PC-3 (cell line): ENCODE measurements around the gene PHLDB1. TPM values are rescaled to one million over a fixed set of nuclear protein-coding genes. Genes with fewer than 3 reads are reported as not detected.

Experiments
- ATAC-seq: fragments of 200-7000 bp; cut with Tn5 transposase; 2 replicates; pipeline ENCODE4 v1.9.1; 2020; ENCODE audit warnings: mild to moderate bottlenecking, moderate library complexity
- BruUV-seq: library from RNA; stranded (reverse); fragments of 400-500 nt; replicated peaks from 2 replicates; lab custom pipeline; 2021; lab: Mats Ljungman, UMichigan
- CTCF ChIA-PET: fragments of 300-600 bp; sonication (Branson Sonifier 250); formaldehyde crosslinking; loops from one replicate; lab custom pipeline; 2022; ENCODE audit warnings: antibody characterized with exemption; lab: Charles Lee
- POLR2A ChIA-PET: fragments of 300-600 bp; sonication (Branson Sonifier 250); formaldehyde crosslinking; loops from one replicate; lab custom pipeline; 2022; ENCODE audit warnings: antibody characterized with exemption; ENCODE audit not compliant: unreplicated experiment; lab: Charles Lee
- DNase-seq: peaks from one replicate; pipeline ENCODE4 v3.0.0-alpha.2; 2015
- H2AFZ ChIP-seq: fragments of 300-600 bp; sonication (generic); 2 replicates; pipeline ENCODE4 v1.6.0; 2016; ENCODE audit warnings: antibody characterized with exemption, low read length
- H3F3A ChIP-seq: fragments of 300-600 bp; sonication (generic); one replicate; pipeline ENCODE4 v1.6.0; 2017; ENCODE audit warnings: antibody characterized with exemption, low read length, control low read depth, mild to moderate bottlenecking; ENCODE audit not compliant: unreplicated experiment
- H3K27ac ChIP-seq: fragments of 300-600 bp; sonication (generic); 2 replicates; pipeline ENCODE4 v1.5.1; 2016; ENCODE audit warnings: mild to moderate bottlenecking, low read length
- H3K27me3 ChIP-seq: fragments of 300-600 bp; sonication (generic); 2 replicates; pipeline ENCODE4 v1.6.1; 2016; ENCODE audit warnings: low read length, mixed read lengths
- H3K36me3 ChIP-seq: fragments of 300-600 bp; sonication (generic); 2 replicates; pipeline ENCODE4 v1.6.1; 2016; ENCODE audit warnings: low read depth, mixed run types, low read length, mixed read lengths
- H3K4me1 ChIP-seq: fragments of 300-600 bp; sonication (generic); 2 replicates; pipeline ENCODE4 v1.5.1; 2016; ENCODE audit warnings: low read length; ENCODE audit not compliant: insufficient read depth
- H3K4me2 ChIP-seq: fragments of 300-600 bp; sonication (generic); 2 replicates; pipeline ENCODE4 v1.6.0; 2016; ENCODE audit warnings: low read length
- H3K4me3 ChIP-seq: fragments of 300-600 bp; sonication (generic); 2 replicates; pipeline ENCODE4 v1.5.1; 2016; ENCODE audit warnings: mild to moderate bottlenecking, low read length, mixed read lengths
- H3K79me2 ChIP-seq: fragments of 300-600 bp; sonication (generic); 2 replicates; pipeline ENCODE4 v1.6.1; 2017; ENCODE audit warnings: low read length, mixed read lengths
- H3K9ac ChIP-seq: fragments of 300-600 bp; sonication (generic); 2 replicates; pipeline ENCODE4 v1.6.0; 2016; ENCODE audit warnings: mild to moderate bottlenecking, low read length
- H3K9me2 ChIP-seq: fragments of 300-600 bp; sonication (generic); replicated peaks from 2 replicates; pipeline ENCODE4 v1.6.1; 2016; ENCODE audit warnings: mixed run types, low read length, mixed read lengths
- H3K9me3 ChIP-seq: fragments of 300-600 bp; sonication (generic); 2 replicates; pipeline ENCODE4 v1.6.1; 2016; ENCODE audit warnings: low read length, mixed read lengths
- H4K20me1 ChIP-seq: fragments of 300-600 bp; sonication (generic); 2 replicates; pipeline ENCODE4 v1.6.1; 2016; ENCODE audit warnings: low read length, mixed read lengths
- EZH2 ChIP-seq: fragments of 300-600 bp; sonication (generic); IDR thresholded peaks from one replicate; pipeline ENCODE4 v1.6.1; 2017; ENCODE audit warnings: antibody characterized with exemption, mild to moderate bottlenecking, low read length; ENCODE audit not compliant: unreplicated experiment
- EZH2phosphoT487 ChIP-seq: fragments of 300-600 bp; sonication (generic); IDR thresholded peaks from 2 replicates; pipeline ENCODE4 v1.6.1; 2018; ENCODE audit warnings: mild to moderate bottlenecking, antibody characterized with exemption, low read length, borderline replicate concordance
- intact Hi-C: fragments of 100-400 bp; cut with micrococcal nuclease; formaldehyde crosslinking; loops from 2 replicates; pipeline ENCODE4 v1.9.0; 2023
- total RNA-seq: library from RNA; depleted of rRNA; stranded (reverse); fragments of >200 nt; gene quantifications from 2 replicates; pipeline ENCODE4 v1.2.3, GENCODE V29; 2014
- TF ChIP-seq, protein P1 (sequence below): fragments of 300-600 bp; sonication (generic); conservative IDR thresholded peaks from 2 replicates; pipeline ENCODE4 v1.5.1; 2017; ENCODE audit warnings: antibody characterized with exemption, low read depth, mild to moderate bottlenecking, low read length

Gene PHLDB1
- total RNA-seq, 1 experiment from 2014 or later, result 36.1 TPM

DNA sequence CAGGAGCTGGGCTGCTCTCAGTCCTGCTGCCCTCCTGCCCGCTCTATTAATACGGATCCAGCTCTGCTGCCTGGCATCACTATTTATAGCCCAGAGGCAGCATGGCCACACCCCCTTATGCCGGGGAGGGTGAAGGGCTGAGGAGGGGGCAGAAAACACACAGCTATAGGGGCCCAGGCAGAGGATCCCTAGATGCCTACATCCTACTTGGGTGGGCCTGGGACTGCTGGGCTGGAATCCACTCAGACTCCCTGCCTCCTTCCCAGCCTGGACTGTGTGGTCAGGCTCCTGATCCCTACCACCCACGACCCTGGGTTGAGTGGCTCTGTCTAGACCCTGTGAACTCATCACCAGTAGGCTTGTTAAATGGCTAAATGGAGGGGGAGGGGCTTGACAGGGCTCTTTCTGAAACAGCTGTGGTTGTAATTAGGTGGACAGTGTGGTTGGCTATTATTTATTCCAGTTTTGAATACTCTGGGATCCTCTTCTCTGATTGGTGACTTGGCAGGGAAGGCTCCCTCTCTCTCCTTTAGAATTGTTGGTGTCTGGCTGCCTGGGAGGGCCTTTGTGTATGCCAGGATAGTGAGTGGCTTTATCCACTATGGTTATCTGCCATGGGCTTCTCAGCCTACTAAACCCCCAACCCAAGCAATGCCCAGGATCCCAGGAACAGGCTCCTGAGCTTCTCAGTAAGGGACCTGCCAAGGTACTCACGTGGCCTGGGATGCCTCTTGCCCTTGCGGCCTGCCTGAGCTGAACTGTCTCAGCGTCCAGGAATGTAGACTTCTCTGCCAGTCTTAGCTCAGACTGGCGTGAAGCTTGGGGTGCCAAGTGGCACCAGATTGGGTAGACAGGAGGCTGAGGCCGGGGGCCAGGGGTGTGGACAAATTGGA, 15.2 kb downstream of the PHLDB1 start:
- Histone ChIP-seq H3K27me3 (no peaks in the 10 kb centered on the region), H3K4me2 (peak overlapping the region; percentile 89), H4K20me1 (no peaks in the 10 kb centered on the region), H3K27ac (peak overlapping the region; percentile 44), H3K4me1 (peaks cover 61% of the 10 kb centered on the region), H3K79me2 (peaks cover 13% of the 10 kb centered on the region), H3K36me3 (no peaks in the 10 kb centered on the region; the same call in 1 of the 2 replicates), H3K9me2 (no peaks in the 10 kb centered on the region), H3K4me3 (peak overlapping the region; percentile 75; the same call in 1 of the 2 replicates), H3K9me3 (no peaks in the 10 kb centered on the region), H3K9ac (no peak overlapping the region), H2AFZ (0 out of 2 replicates have a peak overlapping the region, but pooled peaks have one; percentile 0), H3F3A (no peaks in the 10 kb centered on the region)
- CTCF ChIA-PET, result interaction anchor here (0.8 to 1.0 kb wide), 2 partner anchors 14 to 28 kb away, joined by 3 read pairs; no protein-coding TSS in a partner anchor
- TF ChIP-seq, protein P1, sequence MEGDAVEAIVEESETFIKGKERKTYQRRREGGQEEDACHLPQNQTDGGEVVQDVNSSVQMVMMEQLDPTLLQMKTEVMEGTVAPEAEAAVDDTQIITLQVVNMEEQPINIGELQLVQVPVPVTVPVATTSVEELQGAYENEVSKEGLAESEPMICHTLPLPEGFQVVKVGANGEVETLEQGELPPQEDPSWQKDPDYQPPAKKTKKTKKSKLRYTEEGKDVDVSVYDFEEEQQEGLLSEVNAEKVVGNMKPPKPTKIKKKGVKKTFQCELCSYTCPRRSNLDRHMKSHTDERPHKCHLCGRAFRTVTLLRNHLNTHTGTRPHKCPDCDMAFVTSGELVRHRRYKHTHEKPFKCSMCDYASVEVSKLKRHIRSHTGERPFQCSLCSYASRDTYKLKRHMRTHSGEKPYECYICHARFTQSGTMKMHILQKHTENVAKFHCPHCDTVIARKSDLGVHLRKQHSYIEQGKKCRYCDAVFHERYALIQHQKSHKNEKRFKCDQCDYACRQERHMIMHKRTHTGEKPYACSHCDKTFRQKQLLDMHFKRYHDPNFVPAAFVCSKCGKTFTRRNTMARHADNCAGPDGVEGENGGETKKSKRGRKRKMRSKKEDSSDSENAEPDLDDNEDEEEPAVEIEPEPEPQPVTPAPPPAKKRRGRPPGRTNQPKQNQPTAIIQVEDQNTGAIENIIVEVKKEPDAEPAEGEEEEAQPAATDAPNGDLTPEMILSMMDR, result no peak
- no peak for TF ChIP-seq EZH2phosphoT487
- no peak for TF ChIP-seq EZH2
- POLR2A ChIA-PET, result interaction anchor here (0.6 to 1.0 kb wide), 3 partner anchors 12 to 170 kb away, joined by 3 to 20 read pairs (median 3); no protein-coding TSS in a partner anchor
- no TSS peak for BruUV-seq
- ATAC-seq, result peak; percentile 51
- intact Hi-C loops, result no loop called here
- DNase-seq, result peak; percentile 94

DNA sequence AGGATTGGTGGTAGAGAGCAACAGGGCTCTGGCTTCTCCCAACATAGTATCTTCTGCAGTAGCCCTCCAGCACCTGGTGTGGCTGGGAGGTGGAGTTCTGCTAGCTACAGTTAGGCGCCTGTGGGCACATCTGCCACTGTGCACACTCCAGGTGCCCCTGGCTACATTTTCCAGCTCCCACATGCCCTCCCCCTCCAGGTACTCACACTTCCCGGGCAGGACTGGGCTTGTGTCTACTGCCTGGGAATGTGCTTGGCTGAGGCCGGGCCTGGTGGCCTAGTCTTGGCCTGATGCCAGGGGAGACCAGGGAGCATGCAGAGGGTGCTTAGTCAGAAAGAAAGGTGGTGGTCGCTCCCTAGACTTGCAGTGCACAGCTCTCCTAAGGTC, 15.8 kb downstream of the PHLDB1 start:
- H3K27me3 ChIP-seq, result no peaks in the 10 kb centered on the region
- no peak; the same call in 1 of the 2 replicates for TF ChIP-seq EZH2phosphoT487
- TF ChIP-seq EZH2, result no peak
- TF ChIP-seq, protein P1, result no peak

More for the DNA sequence above, 15.8 kb downstream of the PHLDB1 start:
- ChIA-PET POLR2A (interaction anchor here (0.6 to 1.0 kb wide), 2 partner anchors 11 to 169 kb away, joined by 3 read pairs; no protein-coding TSS in a partner anchor), CTCF (interaction anchor here (0.8 kb wide), 1 partner anchor 14 kb away, joined by 3 read pairs; no protein-coding TSS in a partner anchor)
- Histone ChIP-seq H3K9me3 (no peaks in the 10 kb centered on the region), H3K4me3 (peak overlapping the region; percentile 75; the same call in 1 of the 2 replicates), H3K4me2 (peak overlapping the region; percentile 89), H4K20me1 (no peaks in the 10 kb centered on the region), H2AFZ (0 out of 2 replicates have a peak overlapping the region, but pooled peaks have one; percentile 0), H3K27ac (peak overlapping the region; percentile 44), H3K9me2 (no peaks in the 10 kb centered on the region), H3K36me3 (no peaks in the 10 kb centered on the region; the same call in 1 of the 2 replicates), H3F3A (no peaks in the 10 kb centered on the region), H3K9ac (no peak overlapping the region), H3K4me1 (peaks cover 61% of the 10 kb centered on the region), H3K79me2 (peaks cover 13% of the 10 kb centered on the region)
- ATAC-seq (peak; percentile 1), DNase-seq (peak; percentile 71)
- no TSS peak for BruUV-seq
- intact Hi-C loops, result no loop called here
